ENCODE measurements around the gene ALDH1A3.

ALDH1A3 gene

DNA sequence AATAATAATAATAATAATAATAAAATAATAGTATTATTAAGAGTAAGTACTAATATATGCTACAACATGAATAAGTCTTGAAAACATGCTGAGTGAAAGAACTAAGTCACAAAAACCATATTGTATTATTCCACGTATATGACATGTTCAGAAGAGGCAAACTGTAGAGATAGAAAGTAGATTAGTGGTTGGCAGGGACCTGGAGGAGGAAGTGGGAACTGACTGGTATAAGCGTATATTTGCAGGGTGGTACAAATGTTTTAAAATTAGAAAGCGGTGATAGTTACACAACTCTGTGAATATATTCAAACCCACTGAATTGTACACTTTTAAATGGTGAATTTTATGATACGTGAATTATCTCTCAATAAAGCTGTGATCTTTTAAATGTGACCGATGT is 72.3 kb downstream of the ALDH1A3 start:
- no peak for DNase-seq (ENCODE audit: low spot score)

DNA sequence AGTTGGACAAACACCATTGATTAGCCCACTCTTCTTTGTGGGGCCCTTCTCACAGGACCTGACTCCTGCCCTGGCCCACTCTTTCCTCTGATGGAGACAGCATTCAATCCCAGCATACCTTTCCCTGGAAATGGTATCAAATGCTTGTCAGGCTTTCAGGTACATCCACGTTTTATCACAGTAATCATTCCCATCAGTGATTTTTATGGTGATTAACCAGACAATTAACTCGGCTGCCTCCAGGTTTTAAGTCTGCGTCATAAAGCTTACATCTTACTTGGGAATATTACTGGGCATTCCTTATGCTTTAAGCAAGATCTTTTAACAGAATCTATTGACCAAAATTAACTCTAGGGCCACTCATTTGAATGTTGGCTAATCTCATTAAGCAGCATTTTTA is 72.9 kb downstream of the ALDH1A3 start:
- no peak for DNase-seq (ENCODE audit: low spot score)

DNA sequence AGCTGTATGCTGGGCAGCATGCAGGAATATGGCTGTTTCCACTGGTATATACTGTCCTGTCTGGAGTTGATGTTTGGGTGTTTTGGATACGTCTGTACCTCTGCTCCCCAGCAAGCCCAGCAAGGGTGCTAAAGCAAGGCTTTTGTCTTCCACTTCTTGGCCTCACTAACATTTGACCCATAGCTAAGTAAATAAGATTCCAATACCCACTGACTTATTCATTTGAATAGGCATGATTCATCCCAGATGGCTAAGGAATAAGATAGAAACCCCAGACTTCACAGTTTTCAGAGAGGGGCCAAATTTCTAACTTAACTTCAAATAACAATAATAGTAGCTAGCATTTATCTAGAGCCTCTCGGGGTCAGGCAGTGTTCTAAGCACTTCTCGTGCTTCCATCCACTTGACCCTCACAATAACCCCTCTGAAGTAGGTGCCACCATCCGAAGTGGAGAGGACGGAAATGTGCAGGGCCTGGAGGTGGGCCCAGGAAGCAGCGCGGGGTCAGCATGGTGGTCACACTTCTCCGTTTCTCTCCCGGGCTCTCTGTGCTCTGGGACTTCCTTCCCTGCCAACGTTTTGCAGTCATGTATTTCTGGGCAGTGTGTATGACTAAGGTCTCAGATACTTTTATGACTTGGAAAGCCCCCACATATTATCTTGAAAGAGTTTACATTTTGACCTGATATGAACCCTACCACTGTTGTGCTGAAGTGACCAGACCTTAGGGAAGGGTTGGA is 78.9 kb downstream of the ALDH1A3 start:
- peak; percentile 40 for DNase-seq (ENCODE audit: low spot score)

DNA sequence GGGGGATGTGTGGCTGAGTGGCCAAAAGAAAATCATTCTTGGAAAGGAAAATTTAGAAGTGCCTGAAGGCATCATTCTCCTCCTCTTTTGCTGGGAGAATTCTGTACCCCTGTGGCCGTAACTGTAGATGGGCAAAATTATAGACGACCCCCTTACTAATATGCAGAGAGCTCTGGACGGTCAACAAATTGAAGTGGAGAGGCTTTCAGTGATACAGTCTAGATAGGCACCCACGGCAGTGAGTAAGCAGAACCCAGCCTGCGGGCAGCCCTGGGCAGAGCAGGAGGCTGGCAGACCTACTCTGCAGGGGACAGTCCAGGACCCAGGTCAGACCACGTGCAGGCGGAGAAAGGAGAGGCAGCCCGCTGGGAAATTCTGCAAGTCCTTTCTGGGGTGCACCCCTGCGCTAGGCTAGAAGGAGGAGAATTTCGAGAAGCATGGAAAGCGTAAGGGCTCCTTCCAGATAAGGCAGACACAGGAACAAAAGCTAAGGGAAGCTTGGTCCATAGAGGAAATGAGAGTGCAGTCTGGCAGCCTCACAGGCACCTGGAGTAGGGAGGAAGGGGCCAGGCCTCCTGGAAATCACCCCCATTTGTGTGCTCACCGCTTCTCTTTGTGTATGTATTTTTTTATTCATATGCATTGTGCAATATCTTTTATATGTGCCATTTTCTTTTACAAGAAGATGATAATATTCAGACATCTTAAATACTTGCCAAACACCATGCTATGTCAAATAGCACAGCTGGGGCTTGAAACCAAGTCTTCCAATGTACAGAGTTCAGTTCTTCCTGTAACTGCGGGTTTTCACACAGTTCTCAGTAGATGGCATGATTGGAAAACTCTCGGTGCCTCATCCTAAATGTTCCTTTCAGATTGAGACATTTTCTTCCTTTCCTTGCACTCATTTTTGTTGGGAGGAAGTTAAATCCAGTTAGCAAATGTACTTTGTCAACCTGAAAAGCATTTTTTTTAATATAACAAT is 79.7 kb downstream of the ALDH1A3 start:
- DNase-seq (ENCODE audit: low spot score): no peak

All from AG08396 (cell line).